ENCODE data around the gene UBE2L3.

DNA sequence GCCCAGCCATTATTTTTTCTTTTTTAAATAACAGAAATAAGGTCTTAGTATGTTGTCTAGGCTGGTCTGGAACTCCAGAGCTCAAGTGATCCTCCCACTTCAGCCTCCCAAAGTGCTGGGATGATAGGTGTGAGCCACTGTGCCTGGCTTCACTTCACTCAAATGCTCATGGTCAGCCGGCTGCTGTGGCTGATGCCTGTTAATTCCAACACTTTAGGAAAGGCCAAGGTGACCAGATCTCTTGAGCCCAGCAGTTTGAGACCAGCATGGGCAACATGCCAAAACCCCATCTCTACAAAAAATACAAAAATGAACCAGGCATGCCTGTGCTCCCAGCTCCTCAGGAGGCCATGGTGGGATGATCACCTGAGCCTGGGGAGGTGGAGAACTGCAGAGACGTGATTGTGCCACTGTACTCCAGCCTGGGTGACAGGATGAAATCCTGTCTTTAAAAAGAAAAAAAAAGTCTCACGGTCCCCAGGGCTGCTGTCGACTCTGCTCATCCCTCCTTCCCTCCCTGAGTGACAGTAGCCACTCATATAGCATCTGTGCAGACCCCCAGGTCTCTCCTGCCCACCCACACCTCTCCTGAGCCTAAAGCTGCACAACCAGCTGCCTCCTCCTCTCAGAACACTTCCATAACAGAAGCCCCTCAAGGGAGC, 58.7 kb downstream of the UBE2L3 start:
- TF ChIP-seq, protein P1, sequence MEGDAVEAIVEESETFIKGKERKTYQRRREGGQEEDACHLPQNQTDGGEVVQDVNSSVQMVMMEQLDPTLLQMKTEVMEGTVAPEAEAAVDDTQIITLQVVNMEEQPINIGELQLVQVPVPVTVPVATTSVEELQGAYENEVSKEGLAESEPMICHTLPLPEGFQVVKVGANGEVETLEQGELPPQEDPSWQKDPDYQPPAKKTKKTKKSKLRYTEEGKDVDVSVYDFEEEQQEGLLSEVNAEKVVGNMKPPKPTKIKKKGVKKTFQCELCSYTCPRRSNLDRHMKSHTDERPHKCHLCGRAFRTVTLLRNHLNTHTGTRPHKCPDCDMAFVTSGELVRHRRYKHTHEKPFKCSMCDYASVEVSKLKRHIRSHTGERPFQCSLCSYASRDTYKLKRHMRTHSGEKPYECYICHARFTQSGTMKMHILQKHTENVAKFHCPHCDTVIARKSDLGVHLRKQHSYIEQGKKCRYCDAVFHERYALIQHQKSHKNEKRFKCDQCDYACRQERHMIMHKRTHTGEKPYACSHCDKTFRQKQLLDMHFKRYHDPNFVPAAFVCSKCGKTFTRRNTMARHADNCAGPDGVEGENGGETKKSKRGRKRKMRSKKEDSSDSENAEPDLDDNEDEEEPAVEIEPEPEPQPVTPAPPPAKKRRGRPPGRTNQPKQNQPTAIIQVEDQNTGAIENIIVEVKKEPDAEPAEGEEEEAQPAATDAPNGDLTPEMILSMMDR (IDR thresholded peaks at IDR 0.05) = no peak
- no peak for TF ChIP-seq POLR2A (IDR thresholded peaks at IDR 0.05)

Measured in right lobe of liver (tissue), 4 donors.